Astrocyte (in vitro differentiated cells and primary cell): Measurements from ENCODE around the gene ZGRF1. TPM values are rescaled to one million over a fixed set of nuclear protein-coding genes. Genes with fewer than 3 reads are reported as not detected.
"Not testable (repeated sequence)": the region's sequence is repeated elsewhere in the genome, so short reads cannot be mapped to it uniquely, and the experiment has no call there.

Experiments used
- DNase-seq: peaks from one replicate; pipeline ENCODE4 v3.0.0-alpha.2; 2010; ENCODE audit warnings: low read depth
- FAIRE-seq: peaks from 2 replicates; lab custom pipeline; 2011; peaks lifted over from hg19 to GRCh38; lab: Jason Lieb, UNC
- H2AFZ ChIP-seq: 2 replicates; pipeline ENCODE4 v1.6.0; 2012; ENCODE audit warnings: low read depth, low read length, inconsistent platforms
- H3K27ac ChIP-seq: 2 replicates; pipeline ENCODE4 v1.5.1; 2011; ENCODE audit warnings: low read depth, low read length, inconsistent platforms
- H3K27me3 ChIP-seq: 2 replicates; pipeline ENCODE4 v1.6.0; 2011; ENCODE audit warnings: low read length, inconsistent platforms; ENCODE audit not compliant: insufficient read depth
- H3K36me3 ChIP-seq: 2 replicates; pipeline ENCODE4 v1.5.1; 2011; ENCODE audit warnings: low read length, inconsistent platforms; ENCODE audit not compliant: insufficient read depth
- H3K4me1 ChIP-seq: 2 replicates; pipeline ENCODE4 v1.5.1; 2011; ENCODE audit warnings: low read length, inconsistent platforms; ENCODE audit not compliant: insufficient read depth
- H3K4me2 ChIP-seq: 2 replicates; pipeline ENCODE4 v1.6.0; 2012; ENCODE audit warnings: low read length, inconsistent platforms
- H3K4me3 ChIP-seq: 2 replicates; pipeline ENCODE4 v1.5.1; 2011; ENCODE audit warnings: low read depth, mild to moderate bottlenecking, low read length, inconsistent platforms; ENCODE audit not compliant: insufficient read depth
- H3K79me2 ChIP-seq: 2 replicates; pipeline ENCODE4 v1.6.0; 2012; ENCODE audit warnings: mild to moderate bottlenecking, low read length, inconsistent platforms; ENCODE audit not compliant: insufficient read depth
- H3K9ac ChIP-seq: 2 replicates; pipeline ENCODE4 v1.6.0; 2012; ENCODE audit warnings: mild to moderate bottlenecking, low read length, inconsistent platforms
- H3K9me3 ChIP-seq: 2 replicates; pipeline ENCODE4 v1.5.1; 2012; ENCODE audit warnings: low read depth, mild to moderate bottlenecking, low read length, inconsistent platforms; ENCODE audit not compliant: insufficient read depth
- H4K20me1 ChIP-seq: 2 replicates; pipeline ENCODE4 v1.6.0; 2012; ENCODE audit warnings: low read length, inconsistent platforms; ENCODE audit not compliant: insufficient read depth
- H3K27ac Mint-ChIP-seq: one replicate; pipeline ENCODE4 v1.8.0; 2021; ENCODE audit warnings: mild to moderate bottlenecking, mixed read lengths; ENCODE audit not compliant: unreplicated experiment
- H3K27me3 Mint-ChIP-seq: one replicate; pipeline ENCODE4 v1.8.0; 2021; ENCODE audit warnings: low read depth, mixed read lengths; ENCODE audit not compliant: unreplicated experiment
- H3K36me3 Mint-ChIP-seq: one replicate; pipeline ENCODE4 v1.8.0; 2021; ENCODE audit warnings: low read depth, mixed read lengths; ENCODE audit not compliant: unreplicated experiment
- H3K4me1 Mint-ChIP-seq: one replicate; pipeline ENCODE4 v1.8.0; 2021; ENCODE audit warnings: low read depth, mixed read lengths; ENCODE audit not compliant: unreplicated experiment
- H3K4me3 Mint-ChIP-seq: one replicate; pipeline ENCODE4 v1.8.0; 2021; ENCODE audit warnings: mild to moderate bottlenecking, moderate library complexity, mixed read lengths; ENCODE audit not compliant: unreplicated experiment
- H3K9me3 Mint-ChIP-seq: one replicate; pipeline ENCODE4 v1.8.0; 2021; ENCODE audit warnings: mild to moderate bottlenecking, mixed read lengths; ENCODE audit not compliant: unreplicated experiment
- CTCF ChIP-seq: IDR thresholded peaks from 2 replicates; pipeline ENCODE4 v1.5.1; 2011; ENCODE audit warnings: low read depth, mild to moderate bottlenecking, inconsistent platforms, low read length, moderate library complexity; ENCODE audit not compliant: insufficient read depth
- EZH2 ChIP-seq: IDR thresholded peaks from 2 replicates; pipeline ENCODE4 v1.6.1; 2012; ENCODE audit warnings: mild to moderate bottlenecking, low read length, inconsistent platforms; ENCODE audit not compliant: insufficient read depth
- total RNA-seq: library from RNA; stranded (reverse); gene quantifications from 2 replicates; pipeline ENCODE4 v1.2.1, GENCODE V29; 2021

The ZGRF1 gene
- total RNA-seq, 1 donor from 2014 or later = 5.2 TPM

- peak; percentile 21 for TF ChIP-seq CTCF
- TF ChIP-seq EZH2 = peak; percentile 70
- peaks cover 13% of the 10 kb centered on the region for H3K9me3 Mint-ChIP-seq
- peaks cover 47% of the 10 kb centered on the region for H3K27me3 Mint-ChIP-seq
- no peaks in the 10 kb centered on the region for H3K4me1 Mint-ChIP-seq
- peak overlapping the region; percentile 84 for H3K4me3 Mint-ChIP-seq
- no peaks in the 10 kb centered on the region for H3K36me3 Mint-ChIP-seq
- DNase-seq (no peak), FAIRE-seq (no peak)
- Histone ChIP-seq H3K36me3 (no peaks in the 10 kb centered on the region), H3K4me1 (no peaks in the 10 kb centered on the region), H3K9ac (no peak overlapping the region), H3K4me2 (peak overlapping the region; percentile 85), H4K20me1 (peaks cover 3% of the 10 kb centered on the region), H3K79me2 (no peaks in the 10 kb centered on the region), H2AFZ (no peak overlapping the region), H3K4me3 (peak overlapping the region; percentile 58), H3K27me3 (peaks cover 60% of the 10 kb centered on the region), H3K9me3 (peaks cover 5% of the 10 kb centered on the region), H3K27ac (no peak overlapping the region)
- no peak overlapping the region for H3K27ac Mint-ChIP-seq
These were observed 112.8 kb downstream of the ZGRF1 start for GRCh38 chr4:112523764-112524505.

GRCh38 chr4:112523008-112523721, 113.5 kb downstream of the ZGRF1 start:
- Mint-ChIP-seq H3K9me3 (peaks cover 13% of the 10 kb centered on the region), H3K27ac (no peak overlapping the region), H3K4me3 (peak overlapping the region; percentile 84), H3K27me3 (peaks cover 55% of the 10 kb centered on the region), H3K36me3 (no peaks in the 10 kb centered on the region), H3K4me1 (no peaks in the 10 kb centered on the region)
- FAIRE-seq (no peak), DNase-seq (peak; percentile 24)
- H4K20me1 ChIP-seq = peaks cover 3% of the 10 kb centered on the region
- peak overlapping the region; percentile 47 for H2AFZ ChIP-seq
- no peaks in the 10 kb centered on the region for H3K79me2 ChIP-seq
- peak overlapping the region; percentile 58 for H3K4me3 ChIP-seq
- H3K4me2 ChIP-seq = peak overlapping the region; percentile 85
- H3K9me3 ChIP-seq = peaks cover 5% of the 10 kb centered on the region
- no peaks in the 10 kb centered on the region for H3K4me1 ChIP-seq
- no peak overlapping the region for H3K27ac ChIP-seq
- H3K9ac ChIP-seq = no peak overlapping the region
- H3K27me3 ChIP-seq = peaks cover 68% of the 10 kb centered on the region
- TF ChIP-seq EZH2 = peak; percentile 60
- peak; percentile 7 for TF ChIP-seq CTCF
- H3K36me3 ChIP-seq = no peaks in the 10 kb centered on the region

GRCh38 chr4:112522431-112522830, 114.3 kb downstream of the ZGRF1 start:
- H3K79me2 ChIP-seq, H3K9ac ChIP-seq, H3K4me1 ChIP-seq, DNase-seq, H3K4me1 Mint-ChIP-seq, H3K27ac ChIP-seq, H3K4me2 ChIP-seq, H3K9me3 ChIP-seq, H3K27ac Mint-ChIP-seq, H3K36me3 Mint-ChIP-seq, H3K4me3 Mint-ChIP-seq, H3K4me3 ChIP-seq, H2AFZ ChIP-seq, FAIRE-seq, H3K36me3 ChIP-seq, H4K20me1 ChIP-seq: not testable (repeated sequence)
- H3K27me3 ChIP-seq = peaks cover 75% of the 10 kb centered on the region
- H3K9me3 Mint-ChIP-seq = peaks cover 13% of the 10 kb centered on the region
- H3K27me3 Mint-ChIP-seq = peaks cover 62% of the 10 kb centered on the region
